GM12892 (cell line): ENCODE data around the gene TPM1.

Source experiments
- POLR2A ChIP-seq: IDR thresholded peaks from 2 replicates; pipeline ENCODE4 v1.6.1; 2011; ENCODE audit warnings: low read depth, low read length, control low read depth
- POLR2AphosphoS5 ChIP-seq: IDR thresholded peaks from 2 replicates; pipeline ENCODE4 v1.6.1; 2011; ENCODE audit warnings: low read depth, low read length, control low read depth
- TAF1 ChIP-seq: IDR thresholded peaks from 2 replicates; pipeline ENCODE4 v1.6.1; 2011; ENCODE audit warnings: low read depth, mild to moderate bottlenecking, control low read depth, low read length, borderline replicate concordance

DNA sequence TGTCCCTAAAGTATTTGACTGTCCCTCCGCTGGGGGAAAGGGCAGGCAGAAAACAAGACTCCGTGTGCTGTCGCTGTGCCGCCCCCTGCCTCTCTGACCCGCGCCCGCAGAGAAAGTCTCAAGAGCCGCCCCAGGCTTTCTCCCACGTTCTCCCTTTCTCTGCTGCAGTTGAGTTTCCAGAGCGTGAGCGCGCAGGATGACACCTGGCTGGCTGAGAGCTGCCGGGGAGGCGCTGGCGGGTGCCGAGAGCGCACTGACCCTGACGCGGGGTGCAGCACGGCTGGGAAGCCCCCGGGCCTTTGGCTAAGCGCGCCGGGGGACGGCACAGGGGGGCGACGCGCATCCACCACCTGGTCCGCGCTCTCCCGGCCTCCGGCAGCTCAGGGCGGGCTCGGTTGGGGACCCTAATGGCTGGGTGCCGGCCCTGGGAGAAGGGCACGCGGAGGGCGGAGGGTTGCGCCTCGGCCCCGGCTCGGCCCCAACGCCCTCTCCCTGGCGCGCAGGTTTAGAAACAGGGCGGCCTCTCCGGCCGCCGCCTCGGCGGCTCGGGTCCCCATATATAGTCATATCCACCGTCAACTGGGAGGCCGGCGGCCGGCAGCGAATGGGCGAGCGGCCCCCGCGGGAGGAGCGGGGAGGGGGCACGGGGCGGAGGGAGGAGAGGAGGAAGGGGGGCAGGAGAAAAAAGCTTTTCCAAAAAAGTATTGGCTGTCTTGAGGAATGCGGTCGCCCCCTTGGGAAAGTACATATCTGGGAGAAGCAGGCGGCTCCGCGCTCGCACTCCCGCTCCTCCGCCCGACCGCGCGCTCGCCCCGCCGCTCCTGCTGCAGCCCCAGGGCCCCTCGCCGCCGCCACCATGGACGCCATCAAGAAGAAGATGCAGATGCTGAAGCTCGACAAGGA is at the start of gene TPM1:
- no peak for TF ChIP-seq TAF1
- no peak for TF ChIP-seq POLR2A
- TF ChIP-seq POLR2AphosphoS5, result no peak
